ENCODE results near the gene HMCN2. TPM values are rescaled to one million over a fixed set of nuclear protein-coding genes. Genes with fewer than 3 reads are reported as not detected.

The HMCN2 gene
- total RNA-seq, 1 experiment from 2014 or later, result 8.6 TPM

GRCh38 chr9:130243015-130243881 is 22.3 kb upstream of the HMCN2 start:
- no peak overlapping the region for H3K27ac Mint-ChIP-seq
- Histone ChIP-seq H3K9me3 (ENCODE audit: control insufficient read depth, low read depth, low read length) (no peaks in the 10 kb centered on the region), H2BK15ac (ENCODE audit: low read depth, low read length) (no peak overlapping the region), H3K23me2 (ENCODE audit: insufficient read length, low read depth, low read length, poor library complexity, severe bottlenecking) (no peaks in the 10 kb centered on the region), H3K56ac (ENCODE audit: insufficient read length, low read depth, low read length) (no peak overlapping the region), H3K23ac (ENCODE audit: insufficient read length, low read depth, low read length) (no peak overlapping the region), H2AK5ac (ENCODE audit: insufficient read length, low read length) (no peak overlapping the region), H3K14ac (ENCODE audit: insufficient read depth, low read length) (no peak overlapping the region; the same call in 1 of the 2 replicates), H4K20me1 (ENCODE audit: control insufficient read depth, insufficient read depth, insufficient read length) (no peaks in the 10 kb centered on the region), H3K4ac (ENCODE audit: low read depth, low read length) (no peak overlapping the region), H3K79me1 (ENCODE audit: insufficient read depth, low read depth, low read length, poor library complexity, severe bottlenecking) (no peaks in the 10 kb centered on the region), H3K27me3 (ENCODE audit: insufficient read depth, low read length) (no peaks in the 10 kb centered on the region), H2BK120ac (ENCODE audit: low read depth, low read length, poor library complexity, severe bottlenecking) (no peak overlapping the region), H2BK20ac (ENCODE audit: low read depth, low read length, poor library complexity, severe bottlenecking) (no peak overlapping the region), H3K4me1 (ENCODE audit: insufficient read depth, low read length) (no peaks in the 10 kb centered on the region), H3K27ac (ENCODE audit: insufficient read length, low read depth, low read length) (no peak overlapping the region), H4K5ac (ENCODE audit: insufficient read length, low read depth, low read length) (no peak overlapping the region), H2BK5ac (ENCODE audit: insufficient read length, low read length) (no peak overlapping the region), H2AFZ (ENCODE audit: low read length) (no peak overlapping the region), H3K9ac (ENCODE audit: extremely low read depth, insufficient read length, low read length) (no peak overlapping the region), H3T11ph (ENCODE audit: low read length) (no peak overlapping the region), H3K18ac (ENCODE audit: insufficient read length, low read depth, low read length) (no peak overlapping the region), H3K4me2 (ENCODE audit: insufficient read depth, insufficient read length, low read length) (peak overlapping the region; percentile 27), H3K79me2 (ENCODE audit: insufficient read depth, low read length) (no peaks in the 10 kb centered on the region), H4K91ac (ENCODE audit: insufficient read length, low read depth, low read length) (no peak overlapping the region), H2BK12ac (ENCODE audit: insufficient read length, low read depth, low read length) (no peak overlapping the region), H4K8ac (replicated peaks; ENCODE audit: insufficient read length, low read depth, low read length) (no peak overlapping the region)
- no CpG with 5 or more reads among the region's 35 CpGs for WGBS (ENCODE audit: extremely low coverage, insufficient read length, low lambda C conversion rate)
- peak overlapping the region; percentile 43 to 62; a peak in 4 of 5 replicates for H3K4me3 Mint-ChIP-seq
- no peaks in the 10 kb centered on the region for H3K9me3 Mint-ChIP-seq
- DNase-seq, result peak; percentile 87
- peak; percentile 91 for TF ChIP-seq CTCF (conservative IDR thresholded peaks at IDR 0.05)
- H3K4me1 Mint-ChIP-seq, result peaks cover 15 to 29% of the 10 kb centered on the region in 2 experiments
- H3K27me3 Mint-ChIP-seq (ENCODE audit: low read depth), result peaks cover 8% of the 10 kb centered on the region
- H3K36me3 Mint-ChIP-seq (ENCODE audit: insufficient read depth in 1 of 3, low read depth in 3 of 3), result no peaks in the 10 kb centered on the region

Measured in H9 (cell line).